GM12878 (cell line): ENCODE measurements around the gene MXRA7. TPM values are rescaled to one million over a fixed set of nuclear protein-coding genes. Genes with fewer than 3 reads are reported as not detected.

Experiments
- ATAC-seq: fragments of 200-7000 bp; cut with Tn5 transposase; 3 replicates; pipeline ENCODE4 v1.9.1; 2020; ENCODE audit warnings: mild to moderate bottlenecking, moderate library complexity
- BruUV-seq: library from RNA; stranded (reverse); fragments of 400-500 nt; replicated peaks from 2 replicates; lab custom pipeline; 2021; lab: Mats Ljungman, UMichigan
- CTCF ChIA-PET: fragments of 300-600 bp; sonication (Branson Sonifier 250); formaldehyde crosslinking; extraction: SDS; loops from one replicate; lab custom pipeline; 2021; ENCODE audit warnings: inconsistent platforms; lab: Yijun Ruan, JAX
- POLR2A ChIA-PET: fragments of 350-600 bp; formaldehyde crosslinking; extraction: SDS; loops from one replicate; lab custom pipeline; 2021; ENCODE audit warnings: inconsistent platforms; lab: Charles Lee
- RAD21 ChIA-PET: fragments of 300-600 bp; sonication (Branson Sonifier 250); formaldehyde crosslinking; loops from one replicate; lab custom pipeline; 2023; ENCODE audit warnings: antibody characterized with exemption; ENCODE audit not compliant: unreplicated experiment; lab: Charles Lee
- SMC1A ChIA-PET: fragments of 300-600 bp; sonication (Branson Sonifier 250); formaldehyde crosslinking; loops from one replicate; lab custom pipeline; 2023; ENCODE audit not compliant: unreplicated experiment, uncharacterized antibody; lab: Charles Lee
- DNase-seq: peaks from one replicate; pipeline ENCODE4 v3.0.0-alpha.2; 2011; ENCODE audit warnings: low read depth, low spot score
- FAIRE-seq: peaks from 3 replicates; lab custom pipeline; 2011; peaks lifted over from hg19 to GRCh38; lab: Jason Lieb, UNC
- H2AFZ ChIP-seq: 2 replicates; pipeline ENCODE4 v1.6.0; 2011; ENCODE audit warnings: low read depth, low read length, control low read depth; ENCODE audit not compliant: control insufficient read depth
- H3K27ac ChIP-seq: 2 replicates; pipeline ENCODE4 v1.5.1; 2011; ENCODE audit warnings: control low read depth; ENCODE audit not compliant: control insufficient read depth, insufficient read depth
- H3K27me3 ChIP-seq, 2 experiments: replicated peaks in 1 of 2; 2 replicates each; pipeline versions ENCODE4 v1.6.0 to v1.6.1; 2011; ENCODE audit warnings: low read length in 1 of 2; ENCODE audit not compliant: control insufficient read depth in 2 of 2, insufficient read depth in 2 of 2
- H3K36me3 ChIP-seq, 2 experiments: 2 replicates each; pipeline ENCODE4 v1.5.1; 2011; ENCODE audit warnings: low read length in 1 of 2; ENCODE audit not compliant: control insufficient read depth in 2 of 2, insufficient read depth in 2 of 2
- H3K4me1 ChIP-seq: 2 replicates; pipeline ENCODE4 v1.6.1; 2011; ENCODE audit warnings: mild to moderate bottlenecking, low read length, moderate library complexity, mixed read lengths; ENCODE audit not compliant: control insufficient read depth, insufficient read depth
- H3K4me2 ChIP-seq: 2 replicates; pipeline ENCODE4 v1.6.0; 2011; ENCODE audit warnings: control low read depth; ENCODE audit not compliant: control insufficient read depth, insufficient read depth
- H3K4me3 ChIP-seq: fragments of 200-600 bp; sonication (generic); 2 replicates; pipeline ENCODE4 v1.5.1; 2016
- H3K79me2 ChIP-seq: 2 replicates; pipeline ENCODE4 v1.6.0; 2011; ENCODE audit warnings: low read length; ENCODE audit not compliant: control insufficient read depth, insufficient read depth
- H3K9ac ChIP-seq: 2 replicates; pipeline ENCODE4 v1.8.0; 2011; ENCODE audit warnings: low read length, control low read depth, mixed read lengths; ENCODE audit not compliant: control insufficient read depth, insufficient read depth
- H3K9me3 ChIP-seq: replicated peaks from 3 replicates; pipeline ENCODE4 v1.5.1; 2011; ENCODE audit warnings: mild to moderate bottlenecking, low read length; ENCODE audit not compliant: control insufficient read depth, insufficient read depth
- H4K20me1 ChIP-seq: 2 replicates; pipeline ENCODE4 v1.6.0; 2011; ENCODE audit not compliant: control insufficient read depth, insufficient read depth
- BCL3 ChIP-seq: IDR thresholded peaks from 2 replicates; pipeline ENCODE4 v1.6.1; 2011; ENCODE audit warnings: borderline replicate concordance, low read depth, mild to moderate bottlenecking, moderate library complexity, low read length; ENCODE audit not compliant: insufficient read depth, poor library complexity, severe bottlenecking
- CHD4 ChIP-seq: fragments of 200-600 bp; sonication (generic); IDR thresholded peaks from 2 replicates; pipeline ENCODE4 v1.6.1; 2016; ENCODE audit warnings: mild to moderate bottlenecking
- E2F4 ChIP-seq: IDR thresholded peaks from 2 replicates; pipeline ENCODE4 v1.6.1; 2012; ENCODE audit warnings: low read depth, low read length, improper control_type of control experiment
- FOS ChIP-seq: IDR thresholded peaks from 3 replicates; pipeline ENCODE4 v1.6.1; 2011; ENCODE audit warnings: borderline replicate concordance; ENCODE audit not compliant: insufficient read length; ENCODE audit errors: extremely low read depth
- MEF2B ChIP-seq: fragments of 450-650 bp; IDR thresholded peaks from 2 replicates; pipeline ENCODE4 v1.6.1; 2018; ENCODE audit warnings: mild to moderate bottlenecking, moderate library complexity; ENCODE audit not compliant: partially characterized antibody, poor library complexity, severe bottlenecking
- MYB ChIP-seq: fragments of 150-350 bp; IDR thresholded peaks from 2 replicates; pipeline ENCODE4 v1.6.1; 2014; ENCODE audit warnings: mild to moderate bottlenecking, low read depth, low read length, borderline replicate concordance
- MYC ChIP-seq: IDR thresholded peaks from 2 replicates; pipeline ENCODE4 v1.6.1; 2011; ENCODE audit warnings: mild to moderate bottlenecking, low read length, moderate library complexity, inconsistent platforms; ENCODE audit not compliant: insufficient read depth, insufficient replicate concordance, insufficient read length, severe bottlenecking
- PKNOX1 ChIP-seq: fragments of 450-650 bp; IDR thresholded peaks from 2 replicates; pipeline ENCODE4 v1.6.1; 2016; ENCODE audit warnings: mild to moderate bottlenecking
- RAD21 ChIP-seq: IDR thresholded peaks from 2 replicates; pipeline ENCODE4 v1.6.1; 2011; ENCODE audit warnings: mild to moderate bottlenecking, low read depth, low read length, moderate library complexity; ENCODE audit not compliant: insufficient read depth
- RCOR1 ChIP-seq: conservative IDR thresholded peaks from 2 replicates; pipeline ENCODE4 v1.6.1; 2012; ENCODE audit warnings: low read depth, low read length, improper control_type of control experiment
- STAT1 ChIP-seq: fragments of 450-650 bp; conservative IDR thresholded peaks from 2 replicates; pipeline ENCODE4 v1.6.1; 2014; ENCODE audit warnings: antibody characterized with exemption, mild to moderate bottlenecking
- ZBTB33 ChIP-seq: fragments of 450-650 bp; IDR thresholded peaks from 2 replicates; pipeline ENCODE4 v1.6.1; 2017; ENCODE audit warnings: mild to moderate bottlenecking
- WGBS: methylation state at CpG from one replicate; pipeline ENCODE4 v1.1.6; 2016; ENCODE audit warnings: low lambda C conversion rate; ENCODE audit not compliant: insufficient replicate concordance, insufficient coverage; ENCODE audit errors: missing lambda C conversion rate; 5-methylcytosine and 5-hydroxymethylcytosine counted together
- in situ Hi-C: fragments of 300-500 bp; cut with MboI; formaldehyde crosslinking; loops from 9 replicates; pipeline ENCODE4 v1.14.3; 2018; ENCODE audit warnings: mixed read lengths
- intact Hi-C: fragments of 100-400 bp; cut with micrococcal nuclease; formaldehyde crosslinking; loops from one replicate; pipeline ENCODE4 v1.14.2; 2022; ENCODE audit not compliant: unreplicated experiment
- polyA plus RNA-seq, 11 experiments: library from polyadenylated mRNA; depleted of rRNA in 4 of 11; unstranded in 6 of 11; stranded (reverse) in 5 of 11; fragments of >200 nt; fragmentation: Nextera tagmentation in 4 of 11; fragmentation: Illumina TruSeq in 1 of 11; extraction: Ambion mirVana in 4 of 11; extraction: Trizol in 1 of 11; gene quantifications; 1 replicate in 1 of 11; 2 replicates in 10 of 11; pipeline versions ENCODE4 v1.2.1 to v1.2.3, GENCODE V29; 2011 to 2016; ENCODE audit warnings: inconsistent platforms in 2 of 11, missing spikeins in 2 of 11, low read depth in 1 of 11
- total RNA-seq, 4 experiments: library from RNA; depleted of rRNA in 3 of 4; stranded (reverse); fragments of >200 nt in 3 of 4; fragmentation: Illumina TruSeq in 1 of 4; extraction: Trizol in 1 of 4; gene quantifications; 2 replicates each; pipeline versions ENCODE4 v1.2.1 to v1.2.3, GENCODE V29; 2013 to 2021

Gene MXRA7
- total and polyA plus RNA-seq, 10 of the 15 experiments (the other 5 are each of a cell fraction or from before 2014, with no cell fraction given), result 0.03 to 2.0 (median 0.33) TPM

- ChIA-PET CTCF (interaction anchor here (1.3 to 1.4 kb wide), 2 partner anchors 13 to 348 kb away, joined by 3 read pairs; no protein-coding TSS in a partner anchor), POLR2A (interaction anchor here (6.4 kb wide), 1 partner anchor 14 kb away, joined by 60 read pairs; the partner anchor contains the start of genes JMJD6 and METTL23), SMC1A (no interaction called here), RAD21 (no interaction called here)
- no peak overlapping the region for H3K27ac ChIP-seq
- no peaks in the 10 kb centered on the region; the same call in 2 of the 3 replicates for H3K9me3 ChIP-seq
- TF ChIP-seq MEF2B, result no peak
- TF ChIP-seq E2F4, result no peak
- no peak for TF ChIP-seq MYB
- TF ChIP-seq BCL3, result no peak
- TF ChIP-seq FOS, result no peak
- no peak for TF ChIP-seq MYC
- no peak for TF ChIP-seq ZBTB33
- no peak for TF ChIP-seq RAD21
- no peak for TF ChIP-seq PKNOX1
- TF ChIP-seq CHD4, result no peak
- TF ChIP-seq STAT1, result no peak
- no peak for TF ChIP-seq RCOR1
- intact Hi-C loops (no loop called here), in situ Hi-C loops (no loop called here)
- no peaks in the 10 kb centered on the region for H3K27me3 ChIP-seq
- H4K20me1 ChIP-seq, result no peaks in the 10 kb centered on the region
- H3K4me1 ChIP-seq, result no peaks in the 10 kb centered on the region; the same call in 1 of the 2 replicates
- ATAC-seq (no peak), FAIRE-seq (no peak), DNase-seq (no peak)
- peaks cover 33% of the 10 kb centered on the region for H3K79me2 ChIP-seq
- H2AFZ ChIP-seq, result no peak overlapping the region
- peaks cover 0 to 3% of the 10 kb centered on the region in 2 experiments; a peak in 2 of 4 replicates for H3K36me3 ChIP-seq
- WGBS, result 90% methylated on average over 4 of the region's 5 CpGs
- no peak overlapping the region for H3K9ac ChIP-seq
- no peak overlapping the region for H3K4me3 ChIP-seq
- BruUV-seq, result no TSS peak
- no peak overlapping the region for H3K4me2 ChIP-seq
Measured at GRCh38 chr17:76740329-76741118, 29.8 kb upstream of the MXRA7 start.
